Fibroblast of lung (primary cell): ENCODE data around the gene PTPRM. TPM values are rescaled to one million over a fixed set of nuclear protein-coding genes. Genes with fewer than 3 reads are reported as not detected.
A peak's percentile ranks its signal among the peaks of the same experiment; 100 is the strongest.

Experiments used
- DNase-seq, 2 donors: peaks; one replicate each; pipeline versions ENCODE4 v3.0.0 to v3.0.0-alpha.2; 2010; ENCODE audit warnings: low read depth in 2 of 2
- H2AFZ ChIP-seq: 2 replicates; pipeline ENCODE4 v1.5.1; 2012; ENCODE audit warnings: low read length, control low read depth, inconsistent platforms
- H3K27ac ChIP-seq: 2 replicates; pipeline ENCODE4 v1.5.1; 2011; ENCODE audit warnings: low read length, control low read depth; ENCODE audit not compliant: insufficient read depth
- H3K27me3 ChIP-seq: 2 replicates; pipeline ENCODE4 v1.5.1; 2011; ENCODE audit warnings: mild to moderate bottlenecking, low read length; ENCODE audit not compliant: control insufficient read depth, insufficient read depth
- H3K36me3 ChIP-seq: 2 replicates; pipeline ENCODE4 v1.5.1; 2011; ENCODE audit warnings: low read length; ENCODE audit not compliant: control insufficient read depth, insufficient read depth
- H3K4me1 ChIP-seq: 2 replicates; pipeline ENCODE4 v1.5.1; 2011; ENCODE audit warnings: low read length; ENCODE audit not compliant: control insufficient read depth, insufficient read depth; ENCODE audit errors: extremely low read depth
- H3K4me2 ChIP-seq: 2 replicates; pipeline ENCODE4 v1.5.1; 2011; ENCODE audit warnings: low read length, control low read depth; ENCODE audit not compliant: insufficient read depth; ENCODE audit errors: extremely low read depth
- H3K4me3 ChIP-seq, 4 experiments: fragments of 200-600 bp in 1 of 4; sonication (generic) in 1 of 4; replicated peaks in 1 of 4; 2 replicates each; pipeline ENCODE4 v1.5.1; 2011 to 2016; ENCODE audit warnings: low read length in 4 of 4, low read depth in 3 of 4, mild to moderate bottlenecking in 3 of 4, control low read depth in 2 of 4, inconsistent platforms in 1 of 4, mixed read lengths in 1 of 4; ENCODE audit not compliant: insufficient read depth in 1 of 4; ENCODE audit errors: control extremely low read depth in 1 of 4
- H3K79me2 ChIP-seq: 2 replicates; pipeline ENCODE4 v1.5.1; 2012; ENCODE audit warnings: mild to moderate bottlenecking, low read length, inconsistent platforms; ENCODE audit not compliant: control insufficient read depth, insufficient read depth
- H3K9ac ChIP-seq: 2 replicates; pipeline ENCODE4 v1.5.1; 2011; ENCODE audit warnings: mild to moderate bottlenecking, low read length, control low read depth; ENCODE audit not compliant: insufficient read depth
- H3K9me3 ChIP-seq: 2 replicates; pipeline ENCODE4 v1.5.1; 2012; ENCODE audit warnings: low read depth, low read length; ENCODE audit not compliant: control insufficient read depth, insufficient read depth
- H4K20me1 ChIP-seq: 2 replicates; pipeline ENCODE4 v1.5.1; 2011; ENCODE audit warnings: low read length; ENCODE audit not compliant: control insufficient read depth, insufficient read depth; ENCODE audit errors: extremely low read depth
- EZH2 ChIP-seq: IDR thresholded peaks from 2 replicates; pipeline ENCODE4 v1.5.1; 2012; ENCODE audit warnings: low read length, control low read depth, mild to moderate bottlenecking; ENCODE audit errors: missing control alignments
- polyA plus RNA-seq, 2 donors: library from polyadenylated mRNA; depleted of rRNA in 1 of 2; stranded (reverse) in 1 of 2; unstranded in 1 of 2; fragments of >200 nt; gene quantifications; 2 replicates each; pipeline ENCODE4 v1.2.1, GENCODE V29; 2011 to 2012; ENCODE audit warnings: missing spikeins in 1 of 2
- total RNA-seq: library from RNA; depleted of rRNA; stranded (reverse); fragments of >200 nt; gene quantifications from 2 replicates; pipeline ENCODE4 v1.2.1, GENCODE V29; 2014
- TF ChIP-seq, protein P1 (sequence below), 2 donors: IDR thresholded peaks in 1 of 2; conservative IDR thresholded peaks in 1 of 2; 1 replicate in 1 of 2; 2 replicates in 1 of 2; pipeline ENCODE4 v1.5.1; 2011 to 2012; ENCODE audit warnings: low read length in 2 of 2, control low read depth in 1 of 2, inconsistent platforms in 1 of 2, low read depth in 1 of 2, mild to moderate bottlenecking in 1 of 2

PTPRM gene
- total and polyA plus RNA-seq, 2 donors (not counting 1 experiment from before 2014, with no cell fraction given): 86.6 to 87.0 TPM

DNA sequence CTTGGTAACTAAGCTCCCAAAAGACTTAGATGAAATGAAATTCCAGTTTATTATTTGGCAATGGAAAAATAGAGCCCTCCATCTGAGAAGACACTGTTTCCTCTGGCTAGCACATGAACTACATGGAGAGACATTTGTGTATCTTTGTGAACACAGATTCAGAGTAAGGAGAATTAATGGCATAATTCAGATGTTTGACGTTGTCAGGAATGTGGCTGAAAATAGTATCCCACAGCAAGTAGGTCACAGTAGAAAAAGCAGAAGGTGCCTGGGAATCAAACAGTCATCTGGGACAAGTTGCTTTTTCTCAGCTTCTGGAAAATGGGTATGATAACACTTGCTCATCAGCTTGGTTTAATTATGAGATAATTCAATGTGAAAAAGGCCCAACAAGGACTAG, 288.6 kb downstream of the PTPRM start:
- Histone ChIP-seq H4K20me1 (no peaks in the 10 kb centered on the region), H3K9ac (no peak overlapping the region), H3K4me3 (no peak overlapping the region), H3K79me2 (no peaks in the 10 kb centered on the region), H3K27ac (no peak overlapping the region), H3K9me3 (no peaks in the 10 kb centered on the region), H3K27me3 (no peaks in the 10 kb centered on the region), H2AFZ (no peak overlapping the region), H3K36me3 (no peaks in the 10 kb centered on the region), H3K4me1 (no peaks in the 10 kb centered on the region), H3K4me2 (no peak overlapping the region)
- no peak for TF ChIP-seq EZH2
- TF ChIP-seq, protein P1, sequence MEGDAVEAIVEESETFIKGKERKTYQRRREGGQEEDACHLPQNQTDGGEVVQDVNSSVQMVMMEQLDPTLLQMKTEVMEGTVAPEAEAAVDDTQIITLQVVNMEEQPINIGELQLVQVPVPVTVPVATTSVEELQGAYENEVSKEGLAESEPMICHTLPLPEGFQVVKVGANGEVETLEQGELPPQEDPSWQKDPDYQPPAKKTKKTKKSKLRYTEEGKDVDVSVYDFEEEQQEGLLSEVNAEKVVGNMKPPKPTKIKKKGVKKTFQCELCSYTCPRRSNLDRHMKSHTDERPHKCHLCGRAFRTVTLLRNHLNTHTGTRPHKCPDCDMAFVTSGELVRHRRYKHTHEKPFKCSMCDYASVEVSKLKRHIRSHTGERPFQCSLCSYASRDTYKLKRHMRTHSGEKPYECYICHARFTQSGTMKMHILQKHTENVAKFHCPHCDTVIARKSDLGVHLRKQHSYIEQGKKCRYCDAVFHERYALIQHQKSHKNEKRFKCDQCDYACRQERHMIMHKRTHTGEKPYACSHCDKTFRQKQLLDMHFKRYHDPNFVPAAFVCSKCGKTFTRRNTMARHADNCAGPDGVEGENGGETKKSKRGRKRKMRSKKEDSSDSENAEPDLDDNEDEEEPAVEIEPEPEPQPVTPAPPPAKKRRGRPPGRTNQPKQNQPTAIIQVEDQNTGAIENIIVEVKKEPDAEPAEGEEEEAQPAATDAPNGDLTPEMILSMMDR (conservative IDR thresholded peaks at IDR 0.05 in 1 of 2, IDR thresholded peaks at IDR 0.05 in 1 of 2; ENCODE audit: low read depth in 1 of 2, low read length in 2 of 2): no peak
- no peak for DNase-seq

DNA sequence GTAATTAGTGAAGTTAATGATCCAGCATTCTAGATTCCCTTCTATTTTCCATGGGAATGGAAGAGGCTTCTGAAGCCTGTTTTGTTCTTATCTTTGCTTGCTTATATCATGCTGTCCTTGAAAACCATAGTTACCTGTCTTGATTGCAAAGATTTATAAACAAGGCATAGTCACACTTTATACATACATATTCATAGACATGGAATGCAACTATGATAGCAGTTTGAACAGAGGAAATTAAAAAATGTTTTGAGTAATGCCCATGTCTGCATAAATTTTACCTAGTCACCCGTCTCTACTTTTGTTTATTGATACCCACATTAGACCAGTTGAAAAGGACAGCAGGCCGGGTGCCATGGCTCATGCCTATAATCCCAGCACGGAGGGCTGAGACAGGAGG, 289.0 kb downstream of the PTPRM start:
- no peaks in the 10 kb centered on the region for H3K9me3 ChIP-seq
- H3K4me3 ChIP-seq: no peak overlapping the region
- no peaks in the 10 kb centered on the region for H3K36me3 ChIP-seq
- H4K20me1 ChIP-seq: no peaks in the 10 kb centered on the region
- no peaks in the 10 kb centered on the region for H3K27me3 ChIP-seq
- H3K9ac ChIP-seq: no peak overlapping the region
- DNase-seq: peak in 1 of 2 donors; percentile 21
- H3K4me1 ChIP-seq: no peaks in the 10 kb centered on the region
- no peak overlapping the region for H3K4me2 ChIP-seq
- TF ChIP-seq, protein P1 (conservative IDR thresholded peaks at IDR 0.05 in 1 of 2, IDR thresholded peaks at IDR 0.05 in 1 of 2; ENCODE audit: low read depth in 1 of 2, low read length in 2 of 2): no peak
- TF ChIP-seq EZH2: no peak
- H3K79me2 ChIP-seq: no peaks in the 10 kb centered on the region
- H2AFZ ChIP-seq: no peak overlapping the region
- H3K27ac ChIP-seq: no peak overlapping the region

DNA sequence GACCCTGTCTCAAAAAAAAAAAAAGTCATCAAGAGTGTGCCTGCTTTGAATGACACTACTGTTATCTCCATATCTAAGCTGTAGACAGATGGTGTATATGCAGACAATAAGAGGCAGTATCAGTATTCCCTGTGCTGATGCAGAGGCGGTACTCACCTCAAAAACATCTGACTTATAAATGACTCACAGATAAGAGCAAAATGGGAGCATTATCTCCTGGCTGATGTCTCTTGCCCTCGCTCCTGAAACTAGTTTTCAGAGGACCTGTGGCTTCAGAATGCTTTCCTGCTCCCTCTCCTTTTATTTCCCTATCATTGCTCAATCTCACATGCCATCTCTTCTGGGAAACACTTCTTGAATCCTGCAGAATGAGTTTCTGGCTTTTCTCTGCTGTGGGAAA, 289.6 kb downstream of the PTPRM start:
- TF ChIP-seq, protein P1 (conservative IDR thresholded peaks at IDR 0.05 in 1 of 2, IDR thresholded peaks at IDR 0.05 in 1 of 2; ENCODE audit: low read depth in 1 of 2, low read length in 2 of 2): no peak
- no peak for TF ChIP-seq EZH2
- H3K9me3 ChIP-seq: no peaks in the 10 kb centered on the region
- H3K9ac ChIP-seq: no peak overlapping the region
- H3K79me2 ChIP-seq: no peaks in the 10 kb centered on the region
- peak in 1 of 2 donors; percentile 73 for DNase-seq
- H3K4me1 ChIP-seq: no peaks in the 10 kb centered on the region
- no peaks in the 10 kb centered on the region for H4K20me1 ChIP-seq
- H2AFZ ChIP-seq: no peak overlapping the region
- H3K4me2 ChIP-seq: peak overlapping the region; percentile 29
- H3K4me3 ChIP-seq: no peak overlapping the region
- H3K36me3 ChIP-seq: no peaks in the 10 kb centered on the region
- no peaks in the 10 kb centered on the region for H3K27me3 ChIP-seq
- no peak overlapping the region for H3K27ac ChIP-seq
